Endodermal cell (in vitro differentiated cells): Measurements from ENCODE around the gene AFF2. TPM values are rescaled to one million over a fixed set of nuclear protein-coding genes. Genes with fewer than 3 reads are reported as not detected.
A peak's percentile ranks its signal among the peaks of the same experiment; 100 is the strongest.

ENCODE experiments used
- DNase-seq: peaks from one replicate; pipeline ENCODE4 v3.0.0-alpha.2; 2017
- H3K27ac ChIP-seq: 2 replicates; pipeline ENCODE4 v1.5.1; 2013; ENCODE audit warnings: mild to moderate bottlenecking, low read depth, low read length, moderate library complexity
- H3K27me3 ChIP-seq: 2 replicates; pipeline ENCODE4 v1.6.1; 2013; ENCODE audit warnings: mild to moderate bottlenecking, low read length, moderate library complexity; ENCODE audit not compliant: insufficient read depth, control insufficient read depth, poor library complexity, severe bottlenecking
- H3K36me3 ChIP-seq: 2 replicates; pipeline ENCODE4 v1.7.0; 2013; ENCODE audit warnings: mild to moderate bottlenecking, low read length, moderate library complexity; ENCODE audit not compliant: control insufficient read depth, insufficient read depth
- H3K4me1 ChIP-seq: one replicate; pipeline ENCODE4 v1.7.0; 2013; ENCODE audit warnings: low read length; ENCODE audit not compliant: control insufficient read depth, insufficient read depth
- H3K4me3 ChIP-seq: 2 replicates; pipeline ENCODE4 v1.5.1; 2013; ENCODE audit warnings: mild to moderate bottlenecking, low read length, moderate library complexity
- H3K9ac ChIP-seq: 2 replicates; pipeline ENCODE4 v1.6.1; 2013; ENCODE audit warnings: mild to moderate bottlenecking, low read length, moderate library complexity; ENCODE audit not compliant: poor library complexity, severe bottlenecking; ENCODE audit errors: extremely low read depth
- H3K9me3 ChIP-seq: 2 replicates; pipeline ENCODE4 v1.6.1; 2013; ENCODE audit warnings: mild to moderate bottlenecking, low read length, moderate library complexity; ENCODE audit not compliant: control insufficient read depth
- H3K27ac Mint-ChIP-seq: 2 replicates; pipeline ENCODE4 v1.8.0; 2020; ENCODE audit warnings: mixed read lengths
- H3K27me3 Mint-ChIP-seq: 2 replicates; pipeline ENCODE4 v1.8.0; 2021; ENCODE audit warnings: mild to moderate bottlenecking, mixed read lengths; ENCODE audit not compliant: insufficient read depth
- H3K36me3 Mint-ChIP-seq: 2 replicates; pipeline ENCODE4 v1.8.0; 2020; ENCODE audit warnings: low read depth, mixed read lengths
- H3K4me1 Mint-ChIP-seq: 2 replicates; pipeline ENCODE4 v1.8.0; 2020; ENCODE audit warnings: mixed read lengths
- H3K4me3 Mint-ChIP-seq: 2 replicates; pipeline ENCODE4 v1.8.0; 2020; ENCODE audit warnings: mild to moderate bottlenecking, moderate library complexity, mixed read lengths
- H3K9me3 Mint-ChIP-seq: 2 replicates; pipeline ENCODE4 v1.8.0; 2020; ENCODE audit warnings: mild to moderate bottlenecking, mixed read lengths
- WGBS, 2 experiments: methylation state at CpG; one replicate each; pipeline versions ENCODE4 v1.1.5 to v1.1.7; 2013; ENCODE audit warnings: missing lambda C conversion rate in 2 of 2, mixed read lengths in 1 of 2; ENCODE audit not compliant: insufficient coverage in 1 of 2, insufficient read length in 1 of 2; 5-methylcytosine and 5-hydroxymethylcytosine counted together
- total RNA-seq, 2 donors: library from RNA; stranded (reverse); fragmentation: NEBNext Ultra II Directional in 1 of 2; extraction: Animal tissue kit (Norgen Biotek cat#: 25700) in 1 of 2; gene quantifications; 2 replicates in 1 of 2; 3 replicates in 1 of 2; pipeline ENCODE4 v1.2.1, GENCODE V29; 2021
- TF ChIP-seq, protein P1 (sequence below): fragments of 200-600 bp; sonication (generic); conservative IDR thresholded peaks from 2 replicates; pipeline ENCODE4 v1.5.0; 2021; ENCODE audit warnings: antibody characterized with exemption, mild to moderate bottlenecking

The AFF2 gene
- total RNA-seq, 2 donors from 2014 or later, result 3.7 to 5.6 TPM

DNA sequence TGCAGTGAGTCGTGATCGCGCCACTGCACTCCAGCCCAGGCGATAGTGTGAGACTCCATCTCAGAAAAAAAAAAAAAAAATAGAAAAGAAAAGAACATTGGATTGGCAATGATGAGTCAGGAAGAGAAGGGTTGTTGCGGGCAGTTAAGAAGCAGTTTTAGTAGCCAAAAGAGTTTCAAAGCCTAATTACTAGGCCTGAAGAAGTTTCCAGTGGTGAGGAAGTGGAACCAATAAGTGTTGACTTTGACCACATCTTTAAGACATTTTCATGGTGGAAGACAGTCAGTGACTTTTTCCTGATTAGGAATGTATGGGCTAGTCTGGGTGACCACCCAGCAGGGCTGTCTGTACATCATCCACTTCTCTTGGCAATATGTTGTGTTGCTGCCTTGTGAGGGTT lies 442.3 kb downstream of the AFF2 start:
- no peaks in the 10 kb centered on the region for H3K27me3 Mint-ChIP-seq
- peaks cover 4% of the 10 kb centered on the region for H3K4me1 ChIP-seq

DNA sequence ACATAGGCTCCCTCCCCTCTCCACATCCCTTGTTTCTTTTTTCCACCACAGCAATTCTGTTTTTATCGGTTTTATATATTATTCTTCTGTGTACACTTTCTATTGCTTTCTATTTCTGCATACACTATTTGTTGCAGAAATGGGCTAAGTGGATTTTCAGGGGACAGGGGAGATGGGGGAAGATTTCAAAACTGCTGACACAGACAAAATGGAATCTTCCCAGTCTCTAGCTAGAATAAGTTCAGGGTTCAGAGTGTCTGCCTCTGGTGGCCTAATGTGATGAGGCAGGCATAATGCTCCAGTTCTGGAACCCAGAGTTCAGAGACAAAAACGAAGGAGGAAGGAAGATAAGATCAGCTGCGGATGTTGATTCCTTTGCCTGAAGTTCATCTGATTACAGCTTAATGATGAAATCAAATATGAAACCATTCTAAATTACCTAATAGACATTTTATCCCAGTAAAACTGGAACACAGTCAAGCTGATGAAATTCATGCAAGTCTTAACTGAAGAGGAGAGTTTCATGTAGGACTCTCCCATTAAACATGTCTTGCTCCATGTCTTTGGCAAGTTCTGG lies 447.1 kb downstream of the AFF2 start:
- Histone ChIP-seq H3K4me1 (no peaks in the 10 kb centered on the region), H3K4me3 (no peak overlapping the region), H3K27me3 (no peaks in the 10 kb centered on the region), H3K36me3 (no peaks in the 10 kb centered on the region), H3K9ac (no peak overlapping the region), H3K9me3 (no peaks in the 10 kb centered on the region), H3K27ac (no peak overlapping the region)
- Mint-ChIP-seq H3K36me3 (no peaks in the 10 kb centered on the region), H3K4me3 (no peak overlapping the region), H3K27ac (no peak overlapping the region), H3K4me1 (peaks cover 10% of the 10 kb centered on the region), H3K27me3 (no peaks in the 10 kb centered on the region), H3K9me3 (peaks cover 51% of the 10 kb centered on the region)
- 89% methylated on average over 1 of the region's 3 CpGs; no CpG with 5 or more reads in 1 of the 2 experiments for WGBS, 2 experiments
- TF ChIP-seq, protein P1, sequence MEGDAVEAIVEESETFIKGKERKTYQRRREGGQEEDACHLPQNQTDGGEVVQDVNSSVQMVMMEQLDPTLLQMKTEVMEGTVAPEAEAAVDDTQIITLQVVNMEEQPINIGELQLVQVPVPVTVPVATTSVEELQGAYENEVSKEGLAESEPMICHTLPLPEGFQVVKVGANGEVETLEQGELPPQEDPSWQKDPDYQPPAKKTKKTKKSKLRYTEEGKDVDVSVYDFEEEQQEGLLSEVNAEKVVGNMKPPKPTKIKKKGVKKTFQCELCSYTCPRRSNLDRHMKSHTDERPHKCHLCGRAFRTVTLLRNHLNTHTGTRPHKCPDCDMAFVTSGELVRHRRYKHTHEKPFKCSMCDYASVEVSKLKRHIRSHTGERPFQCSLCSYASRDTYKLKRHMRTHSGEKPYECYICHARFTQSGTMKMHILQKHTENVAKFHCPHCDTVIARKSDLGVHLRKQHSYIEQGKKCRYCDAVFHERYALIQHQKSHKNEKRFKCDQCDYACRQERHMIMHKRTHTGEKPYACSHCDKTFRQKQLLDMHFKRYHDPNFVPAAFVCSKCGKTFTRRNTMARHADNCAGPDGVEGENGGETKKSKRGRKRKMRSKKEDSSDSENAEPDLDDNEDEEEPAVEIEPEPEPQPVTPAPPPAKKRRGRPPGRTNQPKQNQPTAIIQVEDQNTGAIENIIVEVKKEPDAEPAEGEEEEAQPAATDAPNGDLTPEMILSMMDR, result peak; percentile 38
- no peak for DNase-seq

More for the DNA sequence above, 442.3 kb downstream of the AFF2 start:
- WGBS, 2 experiments, result 66 to 75% methylated on average over 4 to 5 of the region's 5 CpGs
- Histone ChIP-seq H3K36me3 (no peaks in the 10 kb centered on the region), H3K4me3 (no peak overlapping the region), H3K9ac (no peak overlapping the region), H3K27ac (no peak overlapping the region), H3K27me3 (no peaks in the 10 kb centered on the region), H3K9me3 (no peaks in the 10 kb centered on the region)
- Mint-ChIP-seq H3K27ac (no peak overlapping the region), H3K4me1 (peaks cover 4% of the 10 kb centered on the region), H3K4me3 (no peak overlapping the region), H3K36me3 (no peaks in the 10 kb centered on the region), H3K9me3 (peaks cover 34% of the 10 kb centered on the region)
- TF ChIP-seq, protein P1, result no peak
- DNase-seq, result no peak

DNA sequence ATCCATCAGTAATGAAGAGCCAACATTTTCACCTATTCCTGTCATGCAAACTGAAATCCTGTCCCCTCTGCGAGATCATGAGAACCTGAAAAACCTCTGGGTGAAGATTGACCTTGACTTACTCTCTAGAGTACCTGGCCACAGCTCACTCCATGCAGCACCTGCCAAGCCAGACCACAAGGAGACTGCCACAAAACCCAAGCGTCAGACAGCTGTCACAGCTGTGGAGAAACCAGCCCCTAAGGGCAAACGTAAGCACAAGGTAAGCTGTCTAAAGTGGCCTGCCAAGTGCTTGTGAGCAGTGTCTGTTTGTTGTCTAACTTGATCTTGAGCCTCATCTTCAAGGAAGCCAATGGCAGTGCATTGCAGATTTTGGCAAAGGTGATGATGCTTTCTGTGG lies 455.9 kb downstream of the AFF2 start:
- H3K9me3 Mint-ChIP-seq, result peaks cover 64% of the 10 kb centered on the region
- H3K9me3 ChIP-seq, result no peaks in the 10 kb centered on the region

More for the DNA sequence above, 455.9 kb downstream of the AFF2 start:
- WGBS, 2 experiments, result 84 to 88% methylated on average over 2 to 3 of the region's 3 CpGs
- Histone ChIP-seq H3K9ac (no peak overlapping the region), H3K4me1 (peaks cover 7% of the 10 kb centered on the region), H3K27me3 (no peaks in the 10 kb centered on the region), H3K27ac (no peak overlapping the region), H3K4me3 (no peak overlapping the region), H3K36me3 (no peaks in the 10 kb centered on the region)
- H3K27me3 Mint-ChIP-seq, result no peaks in the 10 kb centered on the region
- DNase-seq, result no peak
- no peak overlapping the region for H3K4me3 Mint-ChIP-seq
- TF ChIP-seq, protein P1, result no peak
- no peaks in the 10 kb centered on the region for H3K36me3 Mint-ChIP-seq
- no peaks in the 10 kb centered on the region for H3K4me1 Mint-ChIP-seq
- no peak overlapping the region for H3K27ac Mint-ChIP-seq
